Astrocyte of the spinal cord (primary cell): ENCODE results near the gene RUNX2.
"Not testable (repeated sequence)": the region's sequence is repeated elsewhere in the genome, so short reads cannot be mapped to it uniquely, and the experiment has no call there.

Experiments
- DNase-seq: peaks from one replicate; pipeline ENCODE4 v3.0.0; 2011; ENCODE audit warnings: low read depth, low spot score
- H3K4me3 ChIP-seq: 2 replicates; pipeline ENCODE4 v1.5.1; 2011; ENCODE audit warnings: low read depth, mild to moderate bottlenecking, low read length, moderate library complexity
- CTCF ChIP-seq: IDR thresholded peaks from 2 replicates; pipeline ENCODE4 v1.5.1; 2012; ENCODE audit warnings: low read depth, mild to moderate bottlenecking, low read length, inconsistent platforms
- in situ Hi-C: cut with HindIII; loops from 2 replicates; pipeline ENCODE4 v1.10.0; 2017; ENCODE audit warnings: low sequenced_read_pairs

The RUNX2 gene

GRCh38 chr6:45458672-45459071 lies 130.5 kb downstream of the RUNX2 start:
- in situ Hi-C loops = no loop called here
- no peak for TF ChIP-seq CTCF
- no peak overlapping the region for H3K4me3 ChIP-seq
- no peak for DNase-seq

- TF ChIP-seq CTCF = no peak
- no peak for DNase-seq
- in situ Hi-C loops = no loop called here
Measured at GRCh38 chr6:45460166-45460565, 132.0 kb downstream of the RUNX2 start.

GRCh38 chr6:45461486-45461885 lies 133.4 kb downstream of the RUNX2 start:
- DNase-seq = no peak
- in situ Hi-C loops = no loop called here
- H3K4me3 ChIP-seq = no peak overlapping the region
- no peak for TF ChIP-seq CTCF

More at GRCh38 chr6:45460166-45460565, 132.0 kb downstream of the RUNX2 start:
- no peak overlapping the region for H3K4me3 ChIP-seq

- no peak for DNase-seq
- no peak for TF ChIP-seq CTCF
- in situ Hi-C loops = no loop called here
- no peak overlapping the region for H3K4me3 ChIP-seq
Measured at GRCh38 chr6:45462190-45463134, 134.3 kb downstream of the RUNX2 start.

GRCh38 chr6:45464685-45465084 lies 136.6 kb downstream of the RUNX2 start:
- no peak for DNase-seq
- in situ Hi-C loops = no loop called here
- no peak overlapping the region for H3K4me3 ChIP-seq
- no peak for TF ChIP-seq CTCF

- in situ Hi-C loops = no loop called here
- no peak for DNase-seq
- no peak overlapping the region for H3K4me3 ChIP-seq
- no peak for TF ChIP-seq CTCF
Measured at GRCh38 chr6:45466686-45467085, 138.6 kb downstream of the RUNX2 start.

- H3K4me3 ChIP-seq, DNase-seq, in situ Hi-C loops: not testable (repeated sequence)
Measured at GRCh38 chr6:45467417-45467816, 139.3 kb downstream of the RUNX2 start.
